ENCODE results near the gene SPATA17.
"Not testable (repeated sequence)": the region's sequence is repeated elsewhere in the genome, so short reads cannot be mapped to it uniquely, and the experiment has no call there.

The SPATA17 gene

GRCh38 chr1:217681806-217682205, 50.7 kb downstream of the SPATA17 start:
- no peak for DNase-seq

GRCh38 chr1:217687511-217687910, 56.4 kb downstream of the SPATA17 start:
- no peak for DNase-seq

- DNase-seq, result not testable (repeated sequence)
Measured at GRCh38 chr1:217696140-217696539, 65.0 kb downstream of the SPATA17 start.

- no peak for DNase-seq
Measured at GRCh38 chr1:217703326-217703725, 72.2 kb downstream of the SPATA17 start.

- DNase-seq, result no peak
Measured at GRCh38 chr1:217712925-217713597, 81.9 kb downstream of the SPATA17 start.

GRCh38 chr1:217715681-217716080, 84.5 kb downstream of the SPATA17 start:
- DNase-seq, result no peak

GRCh38 chr1:217717959-217718358, 86.8 kb downstream of the SPATA17 start:
- no peak for DNase-seq

GRCh38 chr1:217718873-217719272, 87.7 kb downstream of the SPATA17 start:
- no peak for DNase-seq

- DNase-seq, result no peak
Measured at GRCh38 chr1:217721692-217722091, 90.5 kb downstream of the SPATA17 start.

- DNase-seq, result no peak
Measured at GRCh38 chr1:217734973-217735372, 103.8 kb downstream of the SPATA17 start.

GRCh38 chr1:217747156-217747769, 116.1 kb downstream of the SPATA17 start:
- peak; percentile 9 for DNase-seq

GRCh38 chr1:217769768-217770167, 138.6 kb downstream of the SPATA17 start:
- DNase-seq, result no peak

- DNase-seq, result no peak
Measured at GRCh38 chr1:217770918-217771317, 139.8 kb downstream of the SPATA17 start.

- no peak for DNase-seq
Measured at GRCh38 chr1:217776693-217777092, 145.5 kb downstream of the SPATA17 start.

GRCh38 chr1:217781056-217781455, 149.9 kb downstream of the SPATA17 start:
- peak; percentile 35 for DNase-seq

- DNase-seq, result no peak
Measured at GRCh38 chr1:217791091-217791490, 159.9 kb downstream of the SPATA17 start.

- no peak for DNase-seq
Measured at GRCh38 chr1:217805792-217806191, 174.6 kb downstream of the SPATA17 start.

- DNase-seq, result no peak
Measured at GRCh38 chr1:217812175-217812574, 181.0 kb downstream of the SPATA17 start.

- DNase-seq, result no peak
Measured at GRCh38 chr1:217813031-217813430, 181.9 kb downstream of the SPATA17 start.

- DNase-seq, result no peak
Measured at GRCh38 chr1:217837691-217838090, 206.5 kb downstream of the SPATA17 start.

- no peak for DNase-seq
Measured at GRCh38 chr1:217839161-217839560, 208.0 kb downstream of the SPATA17 start.

GRCh38 chr1:217846733-217847132, 215.6 kb downstream of the SPATA17 start:
- DNase-seq, result no peak

- DNase-seq, result no peak
Measured at GRCh38 chr1:217847643-217848042, 216.5 kb downstream of the SPATA17 start.

GRCh38 chr1:217856342-217857034, 225.3 kb downstream of the SPATA17 start:
- no peak for DNase-seq
